GM04504 (cell line): ENCODE results near the gene FGF14.

ENCODE experiments used
- DNase-seq: peaks from one replicate; pipeline ENCODE4 v3.0.0-alpha.2; 2012; ENCODE audit warnings: low read depth

The FGF14 gene

DNA sequence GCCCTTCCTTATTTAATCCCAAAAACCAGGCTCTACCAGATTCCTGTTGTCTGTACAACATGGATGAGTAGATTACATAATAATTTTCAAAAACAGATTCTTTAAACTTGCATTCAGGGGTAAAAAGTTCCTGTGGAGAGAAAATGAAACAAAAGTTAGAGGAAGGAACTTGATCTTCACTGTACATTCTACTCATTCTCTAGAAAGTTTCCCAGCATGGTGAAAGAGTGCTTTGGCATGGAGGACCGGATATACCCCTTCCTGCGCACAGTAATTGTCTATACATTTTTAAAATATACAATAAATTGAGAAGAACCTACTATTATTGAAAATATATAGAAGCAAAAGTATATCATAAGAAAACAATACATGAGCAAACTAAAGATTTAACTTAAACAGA lies 675.2 kb downstream of the FGF14 start:
- DNase-seq = no peak

DNA sequence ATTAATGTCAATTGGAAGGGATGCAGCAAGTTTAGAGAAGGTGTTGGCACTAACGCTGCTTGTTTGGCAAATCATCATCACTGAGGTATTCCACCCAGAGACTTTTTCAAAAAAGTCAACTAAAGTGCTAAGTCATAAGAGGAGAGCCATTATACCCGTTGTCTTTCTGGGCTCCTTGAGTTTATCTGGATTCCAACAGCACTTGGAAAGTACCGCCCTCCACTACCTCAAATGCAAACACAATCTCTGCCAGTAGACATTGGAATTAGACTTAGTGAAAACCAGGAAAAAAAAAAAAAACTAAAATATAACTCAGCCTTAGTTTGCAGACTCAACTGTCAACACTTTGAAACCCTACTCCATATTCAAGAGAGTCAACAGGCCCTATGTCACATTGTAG lies 683.4 kb downstream of the FGF14 start:
- DNase-seq = no peak

- DNase-seq = no peak
Measured at GRCh38 chr13:101717353-101717752, 684.5 kb downstream of the FGF14 start.

DNA sequence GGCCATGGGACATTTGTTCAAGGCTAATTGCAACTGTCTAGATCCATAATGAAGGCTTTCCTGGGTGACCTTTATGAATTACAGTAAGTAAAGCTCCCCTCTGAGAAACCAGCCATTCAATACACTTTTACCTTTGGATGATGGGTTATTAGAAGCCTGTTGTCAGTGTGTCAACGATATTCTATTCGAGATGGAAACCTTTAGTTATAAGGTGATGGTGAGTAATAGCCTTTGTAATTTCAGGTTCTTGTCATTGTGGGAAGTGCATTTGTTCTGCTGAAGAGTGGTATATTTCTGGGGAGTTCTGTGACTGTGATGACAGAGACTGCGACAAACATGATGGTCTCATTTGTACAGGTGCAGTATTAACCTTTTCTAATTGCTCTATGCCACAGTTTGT lies 687.7 kb downstream of the FGF14 start:
- no peak for DNase-seq

DNA sequence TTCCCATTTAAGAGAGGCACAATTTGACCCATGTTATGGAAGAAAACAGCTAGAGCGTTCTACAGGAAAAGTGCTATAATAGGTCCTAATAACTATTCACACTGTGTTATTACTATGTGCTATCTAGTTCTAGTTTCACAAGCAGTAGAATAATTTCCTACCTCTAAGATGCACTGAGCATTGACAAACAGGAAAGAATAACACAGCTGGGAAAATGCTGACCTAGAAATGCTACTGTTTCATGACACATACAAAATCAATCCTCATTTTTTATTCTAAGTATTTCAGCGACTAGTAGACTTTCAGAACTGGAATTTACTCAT lies 689.9 kb downstream of the FGF14 start:
- no peak for DNase-seq

DNA sequence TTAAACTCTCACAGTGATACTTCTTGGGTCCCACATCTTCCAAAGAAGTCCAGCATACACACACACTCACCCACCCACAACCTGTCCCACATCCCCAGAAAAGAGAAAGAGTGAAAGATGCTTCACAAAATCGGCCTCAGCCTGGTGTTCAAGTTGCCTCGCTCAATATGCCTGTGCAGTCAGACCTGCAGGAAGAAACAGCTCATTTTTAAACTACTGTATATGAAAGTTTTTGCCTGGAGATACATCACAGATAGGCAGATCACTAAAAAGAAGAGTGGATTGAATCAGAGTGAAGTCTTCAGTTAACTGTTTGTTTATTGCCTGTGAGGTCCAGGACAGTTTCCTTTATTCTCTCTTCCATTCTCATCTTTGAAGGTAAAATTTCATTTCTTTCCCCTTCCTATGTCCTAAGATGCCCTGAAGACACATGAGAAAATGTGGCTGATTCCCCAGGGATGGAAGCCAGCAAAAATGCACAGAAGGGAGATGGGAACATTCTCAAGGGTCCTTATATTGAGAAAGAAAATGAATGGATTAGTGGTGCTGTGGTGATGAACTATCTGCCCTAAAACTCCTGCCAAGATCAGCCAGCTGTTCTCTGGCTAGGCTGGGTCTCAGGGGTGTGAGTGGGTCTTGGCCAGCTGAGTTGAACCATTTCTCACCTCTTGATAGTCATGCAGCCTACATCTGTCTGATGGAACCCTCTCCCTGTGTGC lies 690.4 kb downstream of the FGF14 start:
- no peak for DNase-seq

GRCh38 chr13:101709952-101710351 lies 691.9 kb downstream of the FGF14 start:
- DNase-seq = no peak

DNA sequence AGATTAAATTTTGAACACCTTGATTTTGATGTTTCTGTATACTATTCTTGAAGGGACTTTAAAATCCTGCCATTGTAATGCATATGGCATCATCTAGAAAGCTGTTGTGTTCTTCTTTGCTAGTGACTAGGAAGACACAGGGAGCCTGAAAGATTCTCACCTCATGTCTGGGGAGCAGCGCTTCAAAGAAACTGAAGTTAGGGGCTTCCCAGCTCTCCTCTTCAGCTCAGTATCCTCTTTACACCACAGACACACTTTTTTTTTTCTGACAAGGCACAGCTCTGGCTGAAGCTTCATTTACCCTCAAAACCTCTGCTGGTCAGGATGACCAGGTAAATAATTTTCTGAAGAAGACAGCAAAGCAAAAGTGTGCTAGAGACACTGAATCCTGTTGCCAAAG lies 693.7 kb downstream of the FGF14 start:
- no peak for DNase-seq

DNA sequence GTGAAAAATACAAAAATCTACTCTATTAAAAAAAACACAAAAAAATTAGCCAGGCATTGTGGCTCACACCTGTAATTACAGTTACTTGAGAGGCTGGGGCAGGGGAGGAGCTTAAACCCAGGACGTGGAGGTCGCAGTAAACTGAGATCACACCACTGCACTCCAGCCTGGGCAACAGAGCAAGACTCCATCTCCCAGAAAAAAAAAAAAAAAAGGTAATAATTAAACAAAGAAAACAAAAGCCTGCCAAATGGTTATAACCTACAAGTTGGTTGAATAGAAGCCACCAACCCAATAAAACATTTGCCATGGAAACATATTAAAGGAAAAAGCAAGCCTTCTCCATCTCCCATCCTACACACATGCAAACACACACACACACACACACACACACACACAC lies 694.2 kb downstream of the FGF14 start:
- no peak for DNase-seq

DNA sequence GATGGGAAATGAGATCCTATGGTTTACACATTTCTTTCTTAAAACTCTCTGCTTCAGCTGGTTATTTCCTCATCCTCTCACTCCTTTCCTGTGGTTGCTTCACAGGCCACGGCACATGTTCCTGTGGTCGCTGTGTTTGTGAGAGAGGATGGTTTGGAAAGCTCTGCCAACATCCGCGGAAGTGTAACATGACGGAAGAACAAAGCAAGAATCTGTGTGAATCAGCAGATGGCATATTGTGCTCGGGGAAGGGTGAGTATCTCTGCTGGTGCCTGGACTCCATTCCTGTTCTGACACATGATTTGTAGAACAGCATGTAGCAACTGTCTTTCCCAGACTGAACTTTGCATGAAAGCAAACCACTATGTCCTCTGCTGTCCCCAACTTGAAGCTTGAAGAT lies 695.2 kb downstream of the FGF14 start:
- DNase-seq = peak; percentile 96

- DNase-seq = no peak
Measured at GRCh38 chr13:101703838-101704237, 698.0 kb downstream of the FGF14 start.

DNA sequence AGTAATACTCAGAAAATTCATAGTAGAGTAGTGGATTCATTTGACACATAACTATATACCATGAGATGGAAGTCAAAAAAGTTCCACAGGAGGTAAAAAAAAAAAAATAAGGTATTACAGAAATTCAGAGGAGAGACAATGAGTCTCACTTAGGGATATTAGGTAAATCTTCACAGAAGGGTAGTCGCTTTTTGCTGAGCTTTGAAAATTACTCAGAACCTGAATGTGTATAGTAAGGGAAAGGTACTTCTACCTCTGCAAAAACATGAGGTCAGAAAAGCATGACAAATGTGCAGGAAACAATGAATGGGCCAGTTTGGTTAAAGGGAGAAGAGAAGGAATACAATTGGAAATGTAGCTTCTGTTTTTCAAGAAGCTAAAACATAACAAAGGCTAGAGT lies 698.8 kb downstream of the FGF14 start:
- no peak for DNase-seq

DNA sequence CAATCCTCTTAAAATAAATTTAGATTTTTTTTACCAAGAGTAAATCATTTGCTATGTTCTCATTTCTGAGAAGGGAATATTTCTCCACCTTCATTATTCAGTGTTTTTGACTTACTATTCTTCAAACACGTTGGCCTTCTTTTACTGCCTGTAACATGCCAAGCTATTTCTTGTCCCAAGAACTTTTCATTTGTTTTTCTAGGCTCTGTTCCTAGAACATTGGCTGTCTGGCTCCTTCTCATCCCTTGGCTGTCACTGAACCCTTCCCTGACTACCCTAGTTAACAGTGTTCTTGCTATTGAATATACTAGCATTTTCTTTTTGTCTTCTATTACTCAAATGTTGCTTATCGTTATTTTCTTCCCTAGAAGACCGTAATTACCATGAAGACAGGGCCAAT lies 701.2 kb downstream of the FGF14 start:
- DNase-seq = no peak

DNA sequence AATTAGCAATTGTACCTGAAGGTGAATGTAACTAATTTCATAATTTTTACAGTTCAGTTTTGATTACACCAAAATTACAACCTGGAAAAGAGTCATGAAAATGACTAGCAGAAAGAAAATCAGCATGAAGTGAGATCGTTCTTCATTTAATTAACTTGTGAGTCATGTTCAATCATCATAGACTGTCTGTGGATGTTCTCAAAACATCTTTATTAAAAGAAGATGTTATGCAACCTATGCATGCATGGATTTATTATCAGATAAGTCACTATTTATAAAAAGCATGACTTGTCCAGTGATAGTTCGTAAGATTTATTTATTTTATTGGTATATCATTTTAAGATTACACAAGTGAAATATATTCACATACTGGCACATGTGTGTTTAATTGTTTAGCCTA lies 703.4 kb downstream of the FGF14 start:
- DNase-seq = peak; percentile 17

- DNase-seq = no peak
Measured at GRCh38 chr13:101697745-101698144, 704.1 kb downstream of the FGF14 start.

DNA sequence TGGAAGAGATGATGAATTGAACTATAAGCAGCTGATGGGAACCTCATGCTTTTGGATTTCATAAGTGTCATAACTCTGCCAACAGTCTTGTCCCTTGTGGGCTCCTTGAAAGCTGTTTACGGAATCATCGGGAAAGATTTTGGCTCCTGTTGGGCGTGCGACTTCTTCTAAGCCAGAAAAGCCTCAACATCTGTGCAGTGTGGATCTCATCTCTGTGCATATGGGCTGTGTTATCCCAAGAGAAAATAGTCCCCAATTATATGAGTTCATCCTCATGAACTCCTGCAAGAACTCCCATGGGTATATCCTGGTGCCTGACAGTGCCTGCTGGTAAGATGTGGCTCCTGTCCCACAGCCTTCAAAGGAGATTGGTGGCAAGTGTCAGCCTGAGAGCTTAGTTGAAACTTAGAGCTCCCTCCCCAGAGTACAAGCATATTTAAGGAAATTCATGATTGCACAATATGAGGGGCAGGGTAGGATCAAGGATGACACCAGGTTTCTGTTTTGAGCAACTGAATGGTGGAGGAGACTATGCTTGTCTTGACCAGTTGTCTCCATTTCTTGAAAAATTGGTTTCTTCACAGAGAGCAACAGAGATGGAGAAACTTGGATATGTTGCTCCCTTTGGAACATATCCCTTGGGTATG lies 705.9 kb downstream of the FGF14 start:
- peak; percentile 17 for DNase-seq

DNA sequence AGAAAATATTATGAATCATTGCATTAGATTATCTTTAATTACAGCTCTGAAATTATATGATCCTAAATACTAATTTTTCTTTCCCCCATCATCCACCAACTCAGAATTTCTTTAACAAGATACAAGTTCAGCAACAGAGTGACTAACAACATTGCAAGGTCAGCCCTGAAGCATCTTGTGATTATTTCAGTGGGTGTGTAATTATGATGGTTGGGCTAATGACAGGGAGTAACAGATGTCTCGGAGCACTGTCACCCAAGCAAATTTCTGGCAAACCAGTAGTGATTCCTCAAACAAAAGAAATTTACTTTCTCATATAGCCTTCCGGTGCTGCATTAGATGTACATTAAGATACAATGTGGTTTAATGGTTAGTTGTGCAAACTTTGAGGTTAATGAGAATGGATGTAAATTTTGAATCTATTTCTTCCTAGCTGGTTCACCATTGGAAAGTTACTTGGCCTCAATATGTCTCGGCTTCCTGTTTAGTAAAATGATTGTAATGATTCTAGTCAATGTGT lies 710.4 kb downstream of the FGF14 start:
- DNase-seq = peak; percentile 17

- no peak for DNase-seq
Measured at GRCh38 chr13:101690871-101691270, 711.0 kb downstream of the FGF14 start.

DNA sequence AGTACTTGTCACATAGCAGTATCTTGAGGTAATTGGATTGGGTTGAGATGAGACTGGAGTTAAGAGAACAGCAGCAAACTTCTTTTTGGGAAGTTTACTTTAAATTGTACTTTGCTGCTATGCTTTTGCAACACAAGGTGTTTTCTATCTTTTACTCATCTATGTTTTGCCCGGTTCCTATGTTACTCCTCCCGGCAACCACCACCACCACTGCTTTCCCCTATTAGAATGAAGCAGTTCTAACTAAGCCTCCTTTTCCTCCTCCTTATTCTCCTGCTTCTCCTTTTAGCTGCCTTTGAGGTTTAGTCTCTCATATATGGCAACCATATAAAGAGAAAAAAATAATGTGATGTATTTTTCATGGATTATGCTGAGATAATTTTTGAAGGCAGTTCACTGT lies 715.8 kb downstream of the FGF14 start:
- no peak for DNase-seq

GRCh38 chr13:101681834-101682233 lies 720.0 kb downstream of the FGF14 start:
- no peak for DNase-seq

GRCh38 chr13:101673360-101674105 lies 728.3 kb downstream of the FGF14 start:
- no peak for DNase-seq

- DNase-seq = no peak
Measured at GRCh38 chr13:101661839-101662238, 740.0 kb downstream of the FGF14 start.
